Activated CD8-positive, alpha-beta T cell treated with anti-CD3 and anti-CD28 coated beads, Interleukin-2, amount 10 ng/mL, durations not matched to agents 7 days and 5 days (primary cell): ENCODE measurements around the gene RTCB. TPM values are rescaled to one million over a fixed set of nuclear protein-coding genes. Genes with fewer than 3 reads are reported as not detected.

Experiments used
- ATAC-seq: fragments of 150-1000 bp; cut with Tn5 transposase; one replicate; pipeline ENCODE4 v1.10.0; 2021; ENCODE audit warnings: moderate library complexity
- CTCF ChIA-PET: fragments of 350-600 bp; sonication (Branson Sonifier 250); formaldehyde crosslinking; loops from one replicate; lab custom pipeline; 2021; ENCODE audit warnings: antibody characterized with exemption; lab: Charles Lee
- POLR2A ChIA-PET: fragments of 350-600 bp; sonication (Branson Sonifier 250); formaldehyde crosslinking; loops from one replicate; lab custom pipeline; 2021; ENCODE audit warnings: antibody characterized with exemption; lab: Charles Lee
- DNase-seq: peaks from one replicate; pipeline ENCODE4 v3.0.0-alpha.2; 2020
- H3K27ac Mint-ChIP-seq: one replicate; pipeline ENCODE4 v1.8.0; 2021; ENCODE audit warnings: mild to moderate bottlenecking, mixed read lengths
- H3K27me3 Mint-ChIP-seq: one replicate; pipeline ENCODE4 v1.8.0; 2021; ENCODE audit warnings: low read depth, mixed read lengths
- H3K36me3 Mint-ChIP-seq: one replicate; pipeline ENCODE4 v1.8.0; 2021; ENCODE audit warnings: low read depth, mixed read lengths
- H3K4me1 Mint-ChIP-seq: one replicate; pipeline ENCODE4 v1.8.0; 2021; ENCODE audit warnings: low read depth, mixed read lengths
- H3K4me3 Mint-ChIP-seq: one replicate; pipeline ENCODE4 v1.8.0; 2021; ENCODE audit warnings: mild to moderate bottlenecking, mixed read lengths
- H3K9me3 Mint-ChIP-seq: one replicate; pipeline ENCODE4 v1.8.0; 2022; ENCODE audit warnings: mixed read lengths; ENCODE audit not compliant: insufficient read depth
- total RNA-seq, 2 experiments: library from RNA; stranded (reverse); gene quantifications; one replicate each; pipeline ENCODE4 v1.2.3, GENCODE V29; 2021

RTCB gene
- total RNA-seq, 2 experiments from 2014 or later: 59.0 to 60.2 TPM

DNA sequence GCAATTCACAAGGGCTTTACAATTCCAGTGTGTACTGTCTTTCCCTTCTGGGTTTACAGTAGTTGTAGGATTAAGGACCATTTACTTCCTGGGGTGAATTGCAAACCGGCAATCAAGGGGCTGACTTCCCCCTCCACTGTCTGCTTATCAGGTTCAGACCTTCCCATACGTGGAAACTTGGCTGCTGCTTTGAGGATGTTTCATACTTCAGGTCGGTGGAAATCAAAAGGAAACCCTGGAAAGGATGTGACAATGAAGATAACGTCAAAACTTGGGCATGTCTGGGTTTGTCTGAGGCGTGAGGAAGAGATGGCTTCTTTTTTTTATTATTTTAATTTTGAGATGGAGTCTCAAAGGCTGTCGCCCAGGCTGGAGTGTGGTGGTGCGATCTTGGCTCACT lies 2.1 kb upstream of the RTCB start:
- ChIA-PET POLR2A (no interaction called here), CTCF (no interaction called here)
- H3K4me3 Mint-ChIP-seq: no peak overlapping the region
- no peaks in the 10 kb centered on the region for H3K9me3 Mint-ChIP-seq
- no peak for DNase-seq
- peaks cover 26% of the 10 kb centered on the region for H3K4me1 Mint-ChIP-seq
- H3K36me3 Mint-ChIP-seq: peaks cover 10% of the 10 kb centered on the region
- H3K27ac Mint-ChIP-seq: no peak overlapping the region
- peaks cover 5% of the 10 kb centered on the region for H3K27me3 Mint-ChIP-seq
- no peak for ATAC-seq

DNA sequence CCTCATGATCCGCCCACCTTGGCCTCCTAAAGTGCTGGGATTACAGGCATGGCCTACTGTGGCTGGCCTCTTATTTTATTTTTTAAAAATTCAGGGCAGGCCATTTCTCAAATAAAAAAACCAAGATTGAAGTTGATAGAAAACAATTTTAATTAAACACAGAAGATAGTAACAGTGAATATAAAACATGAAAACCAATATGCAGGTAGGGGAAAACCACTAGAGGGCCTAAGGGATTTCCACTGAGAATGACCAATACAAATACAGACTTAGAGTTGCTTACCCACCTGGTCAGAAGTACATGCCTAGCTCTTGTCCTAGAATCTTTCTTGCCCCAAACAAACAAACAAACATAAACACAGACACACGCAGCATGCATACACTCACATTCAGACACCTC lies 1.7 kb upstream of the RTCB start:
- Mint-ChIP-seq H3K27me3 (peaks cover 5% of the 10 kb centered on the region), H3K27ac (no peak overlapping the region), H3K4me1 (peaks cover 30% of the 10 kb centered on the region), H3K36me3 (peaks cover 13% of the 10 kb centered on the region), H3K4me3 (no peak overlapping the region), H3K9me3 (no peaks in the 10 kb centered on the region)
- CTCF ChIA-PET: interaction anchor here (3.1 kb wide), 1 partner anchor 61 kb away, joined by 43 read pairs; the partner anchor contains the start of gene FBXO7
- DNase-seq: no peak
- no peak for ATAC-seq
- POLR2A ChIA-PET: interaction anchor here (3.2 kb wide), 1 partner anchor 61 kb away, joined by 43 read pairs; the partner anchor contains the start of gene FBXO7

DNA sequence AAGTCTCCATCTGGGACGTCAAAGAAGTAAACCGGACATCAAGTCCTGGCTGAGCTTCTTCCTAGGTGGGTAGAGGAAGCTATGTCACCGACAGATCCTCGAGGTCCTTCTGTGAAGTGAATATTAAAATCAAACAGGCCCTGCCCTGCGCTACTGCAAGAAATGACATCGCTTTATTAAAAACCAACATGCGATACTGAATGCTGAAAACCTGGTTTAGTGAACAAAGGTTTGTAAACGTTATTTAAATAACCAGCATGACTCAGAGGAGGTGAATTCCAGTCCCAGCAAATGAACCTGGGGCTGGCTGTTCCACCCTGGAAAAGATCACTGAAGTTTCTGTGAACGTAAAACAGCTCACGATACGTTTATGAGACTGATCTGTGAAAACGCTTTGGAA lies 645 bp downstream of the RTCB start:
- Mint-ChIP-seq H3K27me3 (peaks cover 2% of the 10 kb centered on the region), H3K9me3 (no peaks in the 10 kb centered on the region), H3K4me3 (peak overlapping the region; percentile 94), H3K27ac (peak overlapping the region; percentile 93), H3K36me3 (peaks cover 30% of the 10 kb centered on the region), H3K4me1 (peaks cover 41% of the 10 kb centered on the region)
- peak; percentile 27 for ATAC-seq
- DNase-seq: peak; percentile 28
- POLR2A ChIA-PET: interaction anchor here (0.9 to 3.2 kb wide), 8 partner anchors 10 to 70 kb away, joined by 3 to 43 read pairs (median 4); partner anchors contain the start of gene FBXO7
- CTCF ChIA-PET: interaction anchor here (1.0 to 3.1 kb wide), 8 partner anchors 11 to 441 kb away, joined by 3 to 43 read pairs (median 6); partner anchors contain the start of gene FBXO7

DNA sequence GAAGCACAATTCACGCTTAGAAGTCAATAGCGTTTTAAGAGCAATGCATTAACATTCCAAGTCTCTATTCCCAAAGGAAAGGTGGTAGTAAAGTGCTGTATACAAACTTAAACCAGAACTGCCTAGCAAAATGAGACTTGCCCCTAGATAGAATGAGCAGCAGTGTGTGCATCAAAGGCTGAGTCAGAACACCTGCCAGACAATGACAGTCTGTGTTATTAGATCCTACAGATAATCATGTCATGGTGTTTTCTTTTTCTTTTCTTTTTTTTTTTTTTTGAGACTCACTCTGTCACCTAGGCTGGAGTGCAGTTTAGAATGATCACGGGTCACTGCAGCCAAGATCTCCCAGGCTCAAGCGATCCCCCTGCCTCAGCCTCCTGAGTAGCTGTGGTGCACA lies 1.6 kb downstream of the RTCB start:
- POLR2A ChIA-PET: interaction anchor here (3.2 kb wide), 1 partner anchor 64 kb away, joined by 43 read pairs; the partner anchor contains the start of gene FBXO7
- Mint-ChIP-seq H3K27me3 (no peaks in the 10 kb centered on the region), H3K36me3 (peaks cover 39% of the 10 kb centered on the region)

DNA sequence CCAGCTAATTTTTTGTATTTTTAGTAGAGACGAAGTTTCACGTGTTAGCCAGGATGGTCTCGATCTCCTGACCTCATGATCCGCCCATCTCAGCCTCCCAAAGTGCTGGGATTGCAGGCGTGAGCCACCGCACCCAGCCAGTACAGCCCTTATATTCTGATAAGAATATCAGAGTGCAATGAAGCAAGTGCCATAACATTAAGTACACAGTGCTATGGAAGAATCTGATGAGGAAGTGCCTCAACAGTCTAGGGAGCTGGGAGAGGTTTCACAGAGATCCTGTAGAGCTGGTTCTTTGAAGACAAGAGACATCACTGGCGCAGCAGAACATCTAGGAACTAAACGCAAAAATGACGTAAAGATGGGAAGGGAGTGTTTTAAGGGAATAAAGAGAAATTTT lies 2.1 kb downstream of the RTCB start:
- CTCF ChIA-PET: interaction anchor here (1.2 kb wide), 1 partner anchor 10 kb away, joined by 4 read pairs; no protein-coding TSS in a partner anchor
- H3K4me1 Mint-ChIP-seq: peaks cover 41% of the 10 kb centered on the region
- H3K36me3 Mint-ChIP-seq: peaks cover 42% of the 10 kb centered on the region
- ATAC-seq (no peak), DNase-seq (no peak)
- peak overlapping the region; percentile 35 for H3K4me3 Mint-ChIP-seq
- H3K27ac Mint-ChIP-seq: peak overlapping the region; percentile 23
- no peaks in the 10 kb centered on the region for H3K9me3 Mint-ChIP-seq
- POLR2A ChIA-PET: interaction anchor here (2.4 kb wide), 1 partner anchor 65 kb away, joined by 8 read pairs; the partner anchor contains the start of gene FBXO7
- H3K27me3 Mint-ChIP-seq: no peaks in the 10 kb centered on the region

More for the DNA sequence above, 1.6 kb downstream of the RTCB start:
- Mint-ChIP-seq H3K9me3 (no peaks in the 10 kb centered on the region), H3K27ac (peak overlapping the region; percentile 23), H3K4me3 (peak overlapping the region; percentile 94), H3K4me1 (peaks cover 41% of the 10 kb centered on the region)
- no peak for DNase-seq
- no peak for ATAC-seq
- CTCF ChIA-PET: interaction anchor here (1.4 to 3.1 kb wide), 3 partner anchors 10 to 64 kb away, joined by 3 to 43 read pairs (median 13); partner anchors contain the start of gene FBXO7

DNA sequence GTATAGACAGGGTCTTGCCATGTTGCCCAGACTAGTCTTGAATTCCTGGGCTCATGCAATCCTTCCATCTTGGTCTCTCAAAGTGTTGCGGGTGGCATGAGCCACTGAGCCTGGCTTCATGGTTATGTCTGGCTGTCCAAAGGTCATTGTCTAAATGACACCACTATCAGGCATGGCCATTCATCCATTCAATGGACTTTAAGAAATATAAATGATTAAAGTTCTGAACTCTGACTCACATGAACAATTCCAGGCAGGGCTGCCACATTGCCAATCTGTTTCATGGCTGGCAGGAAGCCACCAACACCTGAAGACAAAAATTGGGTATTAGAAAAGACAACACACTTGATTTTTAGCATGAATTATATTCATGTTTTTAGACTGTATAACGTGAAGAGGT lies 4.1 kb downstream of the RTCB start:
- no peak overlapping the region for H3K27ac Mint-ChIP-seq
- H3K4me3 Mint-ChIP-seq: no peak overlapping the region
- no peak for DNase-seq
- peaks cover 39% of the 10 kb centered on the region for H3K4me1 Mint-ChIP-seq
- ATAC-seq: no peak
- H3K9me3 Mint-ChIP-seq: no peaks in the 10 kb centered on the region
- CTCF ChIA-PET: no interaction called here
- no peaks in the 10 kb centered on the region for H3K27me3 Mint-ChIP-seq
- POLR2A ChIA-PET: interaction anchor here (2.4 kb wide), 1 partner anchor 67 kb away, joined by 8 read pairs; the partner anchor contains the start of gene FBXO7
- H3K36me3 Mint-ChIP-seq: peaks cover 46% of the 10 kb centered on the region

DNA sequence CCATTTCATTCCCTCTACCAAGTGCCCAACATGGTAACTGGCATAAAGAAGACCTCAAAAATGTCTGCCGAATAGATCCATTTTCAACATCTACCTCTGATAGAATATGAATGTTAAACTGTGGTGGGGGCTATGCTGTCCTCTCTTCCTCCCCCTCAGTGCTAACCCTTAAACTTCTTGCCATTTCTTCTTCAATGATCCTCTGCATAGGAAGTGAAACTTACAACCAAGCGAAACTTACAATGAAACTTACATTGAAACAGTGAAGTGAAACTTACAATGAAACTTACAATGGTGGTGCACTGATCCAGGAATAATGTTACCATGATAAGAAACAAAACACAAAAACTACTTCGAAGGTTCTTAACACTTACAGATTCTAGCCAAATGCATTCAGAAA lies 4.7 kb downstream of the RTCB start:
- ATAC-seq (no peak), DNase-seq (no peak)
- H3K36me3 Mint-ChIP-seq: peaks cover 46% of the 10 kb centered on the region
- ChIA-PET CTCF (no interaction called here), POLR2A (no interaction called here)
- H3K27ac Mint-ChIP-seq: peak overlapping the region; percentile 14
- no peaks in the 10 kb centered on the region for H3K27me3 Mint-ChIP-seq
- no peak overlapping the region for H3K4me3 Mint-ChIP-seq
- no peaks in the 10 kb centered on the region for H3K9me3 Mint-ChIP-seq
- H3K4me1 Mint-ChIP-seq: peaks cover 32% of the 10 kb centered on the region

DNA sequence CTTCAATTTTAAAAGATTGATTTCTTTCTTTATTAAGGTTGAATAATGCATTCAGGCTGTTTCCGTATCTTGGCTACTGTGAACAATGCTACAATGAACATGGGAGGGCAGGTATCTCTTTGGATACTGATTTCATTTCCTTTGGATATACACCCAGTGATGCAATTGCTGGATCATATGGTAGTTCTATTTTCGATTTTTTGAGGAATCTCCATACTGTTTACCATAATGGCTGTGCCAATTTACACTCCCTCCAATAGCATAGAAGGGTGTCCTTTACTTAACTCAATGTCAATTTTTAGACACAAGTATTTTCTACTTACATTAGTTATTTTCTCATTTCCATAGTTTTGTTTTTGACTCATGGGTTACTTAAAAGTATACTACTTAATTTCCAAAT lies 8.0 kb downstream of the RTCB start:
- no peak for DNase-seq
- no peak for ATAC-seq
- H3K27me3 Mint-ChIP-seq: no peaks in the 10 kb centered on the region
- peaks cover 57% of the 10 kb centered on the region for H3K36me3 Mint-ChIP-seq
- peaks cover 14% of the 10 kb centered on the region for H3K4me1 Mint-ChIP-seq
- POLR2A ChIA-PET: no interaction called here
- H3K9me3 Mint-ChIP-seq: no peaks in the 10 kb centered on the region
- H3K4me3 Mint-ChIP-seq: no peak overlapping the region
- no peak overlapping the region for H3K27ac Mint-ChIP-seq
- CTCF ChIA-PET: no interaction called here

DNA sequence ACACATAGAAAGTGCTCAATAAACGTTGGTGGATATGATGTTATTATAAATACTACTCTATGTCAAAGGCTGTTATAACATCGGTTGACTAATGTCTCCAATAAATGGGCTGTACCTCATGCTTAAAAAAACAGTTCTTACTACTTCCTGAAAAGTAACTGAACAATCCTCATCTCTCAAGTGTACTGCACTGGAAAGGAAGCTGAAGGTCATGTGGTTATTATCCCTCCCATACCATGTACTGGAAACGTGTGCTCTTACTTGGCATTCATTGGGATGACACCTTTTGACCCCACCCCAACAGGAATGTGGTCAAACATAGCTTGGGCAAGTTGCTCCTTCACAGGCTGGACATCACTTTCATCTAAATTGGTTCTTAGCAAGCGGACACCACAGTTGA lies 10.6 kb downstream of the RTCB start:
- Mint-ChIP-seq H3K4me1 (no peaks in the 10 kb centered on the region), H3K9me3 (no peaks in the 10 kb centered on the region), H3K27me3 (no peaks in the 10 kb centered on the region), H3K4me3 (no peak overlapping the region), H3K27ac (no peak overlapping the region), H3K36me3 (peaks cover 44% of the 10 kb centered on the region)
- DNase-seq (no peak), ATAC-seq (no peak)
- POLR2A ChIA-PET: interaction anchor here (0.7 kb wide), 1 partner anchor 10 kb away, joined by 3 read pairs; the partner anchor contains the start of gene RTCB
- CTCF ChIA-PET: interaction anchor here (0.8 to 4.5 kb wide), 4 partner anchors 10 to 72 kb away, joined by 3 to 21 read pairs (median 8); partner anchors contain the start of gene RTCB

DNA sequence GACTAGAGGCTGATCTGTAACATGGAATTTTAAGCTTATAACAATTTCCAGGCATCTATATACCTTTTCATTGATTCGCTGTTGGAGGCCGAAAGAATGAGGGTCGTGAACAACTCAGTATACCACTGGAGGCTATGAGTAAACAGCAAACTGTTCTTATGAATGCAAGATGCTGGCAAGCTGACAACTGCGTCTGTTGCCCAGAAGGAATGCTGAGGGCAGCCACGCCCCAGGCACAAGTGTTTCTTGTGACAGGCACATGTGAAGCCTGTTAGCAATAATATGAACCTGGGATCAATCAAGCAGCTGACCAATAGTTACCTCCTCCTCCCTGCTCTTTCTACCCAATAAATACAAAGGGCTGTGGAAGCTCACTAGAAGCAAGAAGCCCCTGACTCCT lies 15.3 kb downstream of the RTCB start:
- DNase-seq (no peak), ATAC-seq (no peak)
- no peaks in the 10 kb centered on the region for H3K9me3 Mint-ChIP-seq
- ChIA-PET CTCF (no interaction called here), POLR2A (interaction anchor here (1.5 kb wide), 1 partner anchor 15 kb away, joined by 6 read pairs; the partner anchor contains the start of gene RTCB)
- H3K4me1 Mint-ChIP-seq: peaks cover 6% of the 10 kb centered on the region
- H3K27ac Mint-ChIP-seq: no peak overlapping the region
- H3K4me3 Mint-ChIP-seq: no peak overlapping the region
- H3K36me3 Mint-ChIP-seq: peaks cover 63% of the 10 kb centered on the region
- no peaks in the 10 kb centered on the region for H3K27me3 Mint-ChIP-seq

DNA sequence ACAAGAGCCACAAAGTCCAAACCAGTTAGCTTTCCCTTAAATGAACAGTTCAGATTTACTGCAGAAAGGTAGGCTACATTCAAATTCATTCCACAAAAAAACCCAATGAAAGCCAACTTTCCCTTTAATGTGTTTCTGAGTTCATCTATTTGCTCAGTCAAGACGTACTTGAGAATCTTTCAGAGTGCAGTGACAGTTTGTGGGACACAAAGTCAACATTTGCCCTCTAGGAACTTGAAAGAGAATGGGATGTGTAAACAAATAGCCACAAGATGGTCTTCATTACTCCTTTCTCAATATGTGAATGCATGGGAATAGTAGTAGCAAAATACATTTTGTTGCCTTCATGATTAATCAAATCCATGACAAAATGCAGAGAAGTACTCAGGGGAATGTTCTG lies 15.8 kb downstream of the RTCB start:
- POLR2A ChIA-PET: interaction anchor here (1.5 kb wide), 1 partner anchor 15 kb away, joined by 6 read pairs; the partner anchor contains the start of gene RTCB
- H3K36me3 Mint-ChIP-seq: peaks cover 59% of the 10 kb centered on the region
- no peak for DNase-seq
- H3K27ac Mint-ChIP-seq: no peak overlapping the region
- H3K4me3 Mint-ChIP-seq: no peak overlapping the region
- CTCF ChIA-PET: interaction anchor here (1.7 kb wide), 1 partner anchor 15 kb away, joined by 4 read pairs; no protein-coding TSS in a partner anchor
- no peak for ATAC-seq
- H3K9me3 Mint-ChIP-seq: no peaks in the 10 kb centered on the region
- H3K4me1 Mint-ChIP-seq: peaks cover 6% of the 10 kb centered on the region
- H3K27me3 Mint-ChIP-seq: no peaks in the 10 kb centered on the region

DNA sequence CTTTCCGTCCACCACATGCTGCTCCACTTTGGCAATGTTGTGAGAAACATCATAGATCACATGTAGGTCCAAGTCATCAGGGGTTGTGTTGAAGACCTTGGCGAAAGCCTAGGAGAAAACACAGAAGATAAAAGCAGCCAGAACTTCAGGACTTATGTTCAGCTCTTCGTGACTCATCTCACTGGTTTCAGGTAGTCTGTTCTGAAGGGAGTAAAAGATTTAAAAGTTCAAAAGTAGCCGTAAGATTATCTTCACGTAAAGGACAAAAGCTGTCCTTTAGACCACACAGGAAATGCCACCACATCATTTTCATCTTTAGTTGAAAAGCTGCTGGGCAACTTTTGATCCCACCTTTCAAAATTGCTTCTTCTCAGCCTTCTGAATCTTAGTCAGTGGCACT lies 16.9 kb downstream of the RTCB start:
- ChIA-PET CTCF (interaction anchor here (1.7 kb wide), 1 partner anchor 16 kb away, joined by 4 read pairs; no protein-coding TSS in a partner anchor), POLR2A (no interaction called here)
- peaks cover 6% of the 10 kb centered on the region for H3K4me1 Mint-ChIP-seq
- ATAC-seq (no peak), DNase-seq (no peak)
- peaks cover 52% of the 10 kb centered on the region for H3K36me3 Mint-ChIP-seq
- no peaks in the 10 kb centered on the region for H3K27me3 Mint-ChIP-seq
- no peaks in the 10 kb centered on the region for H3K9me3 Mint-ChIP-seq
- H3K27ac Mint-ChIP-seq: no peak overlapping the region
- no peak overlapping the region for H3K4me3 Mint-ChIP-seq
